Fibroblast of mammary gland (primary cell): ENCODE measurements around the gene RASGEF1C.

Experiments used
- DNase-seq: peaks from one replicate; pipeline ENCODE4 v3.0.0-alpha.2; 2010; ENCODE audit warnings: low read depth
- H3K4me3 ChIP-seq: 2 replicates; pipeline ENCODE4 v1.5.1; 2011; ENCODE audit warnings: low read depth, mild to moderate bottlenecking, low read length, moderate library complexity; ENCODE audit not compliant: control insufficient read depth
- TF ChIP-seq, protein P1 (sequence below): conservative IDR thresholded peaks from 2 replicates; pipeline ENCODE4 v1.5.1; 2011; ENCODE audit warnings: low read depth, low read length, inconsistent platforms; ENCODE audit not compliant: control insufficient read depth, insufficient read depth

Gene RASGEF1C

DNA sequence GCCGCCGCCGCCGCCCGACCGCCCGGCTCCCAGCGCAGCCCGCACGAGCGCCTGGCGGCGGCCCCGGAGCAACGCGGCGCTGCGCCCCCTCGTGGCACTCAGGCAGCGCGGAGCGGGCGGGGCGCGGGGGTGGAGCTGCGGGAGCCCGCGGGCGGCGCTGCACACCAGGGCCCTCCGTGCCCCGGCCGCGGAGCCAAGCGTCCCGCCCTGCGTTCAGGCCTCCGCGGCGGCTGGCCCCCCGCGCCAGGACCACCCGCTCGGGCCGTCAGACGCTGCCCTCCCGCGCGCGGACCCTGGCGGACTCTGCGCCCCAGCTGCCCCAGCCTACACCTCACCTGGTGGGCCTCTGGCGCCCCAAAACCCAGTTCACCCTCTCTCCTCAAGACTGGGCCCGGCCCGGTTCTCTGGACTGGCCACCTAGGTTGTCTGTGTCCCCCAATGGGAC is at the start of gene RASGEF1C:
Gene RASGEF1C, minus strand, starts transcription at position 75 of the 445 bp plus-strand sequence. CDS start 71,159 bp downstream, outside the sequence.
- TF ChIP-seq, protein P1, sequence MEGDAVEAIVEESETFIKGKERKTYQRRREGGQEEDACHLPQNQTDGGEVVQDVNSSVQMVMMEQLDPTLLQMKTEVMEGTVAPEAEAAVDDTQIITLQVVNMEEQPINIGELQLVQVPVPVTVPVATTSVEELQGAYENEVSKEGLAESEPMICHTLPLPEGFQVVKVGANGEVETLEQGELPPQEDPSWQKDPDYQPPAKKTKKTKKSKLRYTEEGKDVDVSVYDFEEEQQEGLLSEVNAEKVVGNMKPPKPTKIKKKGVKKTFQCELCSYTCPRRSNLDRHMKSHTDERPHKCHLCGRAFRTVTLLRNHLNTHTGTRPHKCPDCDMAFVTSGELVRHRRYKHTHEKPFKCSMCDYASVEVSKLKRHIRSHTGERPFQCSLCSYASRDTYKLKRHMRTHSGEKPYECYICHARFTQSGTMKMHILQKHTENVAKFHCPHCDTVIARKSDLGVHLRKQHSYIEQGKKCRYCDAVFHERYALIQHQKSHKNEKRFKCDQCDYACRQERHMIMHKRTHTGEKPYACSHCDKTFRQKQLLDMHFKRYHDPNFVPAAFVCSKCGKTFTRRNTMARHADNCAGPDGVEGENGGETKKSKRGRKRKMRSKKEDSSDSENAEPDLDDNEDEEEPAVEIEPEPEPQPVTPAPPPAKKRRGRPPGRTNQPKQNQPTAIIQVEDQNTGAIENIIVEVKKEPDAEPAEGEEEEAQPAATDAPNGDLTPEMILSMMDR = no peak
- no peak within 1 kb of the TSS for H3K4me3 ChIP-seq
- peak; percentile 40 for DNase-seq

DNA sequence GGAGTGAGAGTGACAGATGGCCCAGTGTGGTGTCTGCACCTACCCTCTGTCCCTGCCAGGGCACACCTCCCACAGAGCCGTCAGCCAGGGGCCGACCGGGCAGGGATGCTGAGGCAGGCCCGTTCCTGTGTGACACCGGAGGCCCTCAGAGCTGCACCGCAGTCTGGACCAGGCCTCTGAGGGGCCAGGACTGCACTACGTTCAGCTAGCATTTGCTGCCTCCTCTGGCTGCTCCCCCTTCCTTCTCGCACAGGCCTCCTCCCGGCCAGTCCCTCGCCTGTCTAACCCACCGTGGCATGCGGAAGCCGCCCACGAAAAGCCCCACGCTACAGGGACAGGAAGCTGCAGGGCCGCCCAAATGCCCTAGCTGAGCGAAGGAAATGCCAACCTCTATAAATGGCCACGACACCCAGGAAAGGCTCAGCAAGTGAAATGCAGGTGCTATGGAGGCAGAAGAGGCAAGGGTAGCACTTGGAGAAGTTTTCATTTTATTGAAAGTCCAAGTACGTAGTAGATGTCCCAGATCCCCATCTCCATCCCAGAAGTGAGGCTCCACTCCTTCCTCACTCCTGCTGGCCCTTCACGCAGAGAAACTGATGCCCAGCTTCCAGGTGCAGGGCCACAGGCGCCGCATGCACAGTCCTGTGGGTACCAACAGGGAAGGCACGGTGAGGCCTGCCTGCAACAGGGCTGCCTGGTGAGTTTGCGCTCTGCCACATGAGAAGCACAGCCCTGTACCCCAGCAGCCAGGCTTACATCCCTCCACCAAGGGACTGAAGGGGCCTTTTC is 44.2 kb upstream of the RASGEF1C start:
- H3K4me3 ChIP-seq = no peak overlapping the region
- TF ChIP-seq, protein P1 = no peak
- DNase-seq = no peak

DNA sequence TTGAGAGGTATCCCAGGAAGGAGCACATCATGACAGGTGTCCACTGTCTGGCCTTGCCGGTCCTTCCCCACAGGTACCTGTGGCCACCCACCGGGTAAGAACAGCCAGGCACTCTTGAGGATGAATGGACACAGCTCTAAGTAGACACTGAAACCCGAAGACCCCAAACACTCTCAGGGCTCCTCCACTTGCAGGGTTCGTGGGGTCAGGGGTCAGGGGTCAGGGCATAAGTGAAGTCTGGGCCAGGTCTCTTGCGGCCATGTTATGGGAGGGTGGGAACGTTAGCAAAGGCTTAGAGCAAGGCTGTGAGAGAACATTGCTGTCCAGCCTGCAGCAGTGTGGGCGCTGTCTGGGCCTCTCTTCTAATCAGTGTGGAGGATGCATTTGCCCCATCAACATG is 42.9 kb upstream of the RASGEF1C start:
- no peak for DNase-seq
- TF ChIP-seq, protein P1 = no peak
- H3K4me3 ChIP-seq = no peak overlapping the region

DNA sequence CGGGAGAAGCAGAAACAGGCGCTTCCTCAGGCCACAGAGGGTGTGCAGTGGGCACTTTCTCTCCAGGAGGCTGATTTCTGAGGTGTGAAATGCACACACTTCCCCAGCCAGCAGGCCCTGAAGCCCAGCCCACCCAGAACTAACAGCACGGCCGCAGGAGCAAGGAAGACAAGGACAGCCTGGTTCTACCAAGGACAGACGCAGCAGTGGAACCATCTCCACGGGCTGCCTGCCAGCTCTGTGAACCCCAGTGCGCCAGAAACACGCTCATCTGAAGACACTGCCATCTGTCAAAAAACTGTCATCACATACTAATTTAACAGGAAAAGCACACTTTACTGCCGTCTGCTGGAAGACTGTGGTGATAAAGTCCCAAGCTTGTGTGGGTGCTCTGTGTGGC is 42.1 kb upstream of the RASGEF1C start:
- H3K4me3 ChIP-seq = no peak overlapping the region
- TF ChIP-seq, protein P1 = no peak
- DNase-seq = no peak

DNA sequence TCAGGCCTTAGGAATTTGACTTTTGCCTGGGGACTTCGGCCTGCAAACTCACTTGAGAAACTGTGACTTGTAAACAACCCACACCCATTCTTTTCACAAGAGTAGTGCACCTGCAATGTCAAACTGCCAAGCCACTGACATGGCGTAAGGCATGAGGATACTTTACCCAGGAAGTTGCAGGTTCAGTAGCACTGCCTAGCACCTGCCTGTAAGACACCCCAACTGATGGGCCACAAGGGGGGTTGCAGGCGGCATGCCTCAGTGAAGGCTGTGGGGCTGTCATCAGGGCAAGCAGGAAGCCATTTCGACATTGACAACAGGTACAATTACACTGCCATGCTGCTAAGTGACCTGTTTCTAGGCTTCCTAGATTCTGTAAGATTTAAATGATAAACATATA is 41.3 kb upstream of the RASGEF1C start:
- DNase-seq = no peak
- TF ChIP-seq, protein P1 = no peak
- H3K4me3 ChIP-seq = no peak overlapping the region

DNA sequence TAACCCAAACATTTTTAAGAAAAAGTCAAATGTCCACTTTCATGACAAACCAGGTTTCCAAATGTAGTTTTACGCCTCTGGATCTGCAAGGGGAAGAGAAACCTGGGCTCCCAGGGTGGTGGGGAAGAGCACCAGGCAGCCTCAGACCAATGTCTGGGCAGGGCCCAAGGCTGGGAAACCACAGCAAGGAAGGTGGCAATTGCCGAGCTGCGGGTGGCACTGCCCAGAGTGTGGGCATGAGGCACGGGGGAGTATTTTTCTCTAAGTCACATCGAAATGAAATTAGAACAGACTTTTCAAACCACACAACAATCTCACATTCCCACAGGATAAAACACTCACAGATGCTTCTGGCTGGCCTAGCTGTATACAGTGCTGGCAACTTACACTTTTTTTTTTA is 32.6 kb upstream of the RASGEF1C start:
- DNase-seq = no peak
- TF ChIP-seq, protein P1 = no peak
- no peak overlapping the region for H3K4me3 ChIP-seq
